Loucy (cell line): Measurements from ENCODE around the gene VSTM2L.

Source experiments
- H2AFZ ChIP-seq: fragments of 200-600 bp; sonication (generic); 2 replicates; pipeline ENCODE4 v1.6.0; 2016; ENCODE audit warnings: antibody characterized with exemption, mild to moderate bottlenecking, low read length, moderate library complexity
- H3F3A ChIP-seq: fragments of 200-600 bp; 2 replicates; pipeline ENCODE4 v1.6.0; 2016; ENCODE audit warnings: antibody characterized with exemption, low read depth, mild to moderate bottlenecking
- H3K27me3 ChIP-seq: fragments of 200-600 bp; sonication (generic); 2 replicates; pipeline ENCODE4 v1.6.1; 2014; ENCODE audit warnings: low read length, mild to moderate bottlenecking; ENCODE audit not compliant: insufficient read depth, poor library complexity, severe bottlenecking
- H3K36me3 ChIP-seq: fragments of 200-600 bp; sonication (generic); 2 replicates; pipeline ENCODE4 v1.6.1; 2016; ENCODE audit warnings: low read length; ENCODE audit not compliant: insufficient read depth
- H3K4me1 ChIP-seq: fragments of 200-600 bp; sonication (generic); 2 replicates; pipeline ENCODE4 v1.5.1; 2014; ENCODE audit warnings: low read length, mild to moderate bottlenecking; ENCODE audit not compliant: insufficient read depth, poor library complexity, severe bottlenecking
- H3K4me2 ChIP-seq: fragments of 200-600 bp; sonication (generic); 2 replicates; pipeline ENCODE4 v1.6.0; 2014; ENCODE audit warnings: antibody characterized with exemption, low read length, low read depth, mild to moderate bottlenecking; ENCODE audit not compliant: poor library complexity, severe bottlenecking
- H3K4me3 ChIP-seq: fragments of 200-600 bp; sonication (generic); 2 replicates; pipeline ENCODE4 v1.5.1; 2014; ENCODE audit warnings: low read length, mild to moderate bottlenecking, mixed read lengths; ENCODE audit not compliant: poor library complexity, severe bottlenecking
- H3K79me2 ChIP-seq: fragments of 200-600 bp; sonication (generic); 2 replicates; pipeline ENCODE4 v1.6.1; 2014; ENCODE audit warnings: low read length; ENCODE audit not compliant: insufficient read depth
- H3K9ac ChIP-seq: fragments of 200-600 bp; sonication (generic); 2 replicates; pipeline ENCODE4 v1.6.0; 2014; ENCODE audit warnings: mild to moderate bottlenecking, low read depth, low read length, moderate library complexity; ENCODE audit not compliant: poor library complexity, severe bottlenecking
- H3K9me2 ChIP-seq: fragments of 200-600 bp; sonication (generic); replicated peaks from 2 replicates; pipeline ENCODE4 v1.6.1; 2016; ENCODE audit warnings: low read depth, low read length, mixed read lengths
- H3K9me3 ChIP-seq: fragments of 200-600 bp; sonication (generic); 2 replicates; pipeline ENCODE4 v1.6.1; 2014; ENCODE audit warnings: mild to moderate bottlenecking, antibody characterized with exemption, low read length, low read depth; ENCODE audit not compliant: insufficient read depth
- H4K20me1 ChIP-seq: fragments of 200-600 bp; sonication (generic); 2 replicates; pipeline ENCODE4 v1.6.0; 2014; ENCODE audit warnings: antibody characterized with exemption, low read length, mild to moderate bottlenecking; ENCODE audit not compliant: insufficient read depth, poor library complexity, severe bottlenecking
- EZH2phosphoT487 ChIP-seq: fragments of 200-600 bp; IDR thresholded peaks from 2 replicates; pipeline ENCODE4 v1.6.1; 2018; ENCODE audit warnings: antibody characterized with exemption, mild to moderate bottlenecking, moderate library complexity, borderline replicate concordance
- TF ChIP-seq, protein P1 (sequence below): fragments of 200-600 bp; sonication (generic); conservative IDR thresholded peaks from 2 replicates; pipeline ENCODE4 v1.5.1; 2014; ENCODE audit warnings: mild to moderate bottlenecking, antibody characterized with exemption, low read length

VSTM2L gene

GRCh38 chr20:37954626-37955025 is 51.7 kb downstream of the VSTM2L start:
- Histone ChIP-seq H3K9me3 (no peaks in the 10 kb centered on the region), H3K27me3 (no peaks in the 10 kb centered on the region), H3K4me1 (no peaks in the 10 kb centered on the region), H3K9ac (no peak overlapping the region), H4K20me1 (no peaks in the 10 kb centered on the region), H3K36me3 (no peaks in the 10 kb centered on the region), H3K4me3 (no peak overlapping the region), H3K4me2 (no peak overlapping the region), H3K79me2 (no peaks in the 10 kb centered on the region), H3F3A (no peaks in the 10 kb centered on the region), H3K9me2 (no peaks in the 10 kb centered on the region), H2AFZ (no peak overlapping the region)
- TF ChIP-seq, protein P1, sequence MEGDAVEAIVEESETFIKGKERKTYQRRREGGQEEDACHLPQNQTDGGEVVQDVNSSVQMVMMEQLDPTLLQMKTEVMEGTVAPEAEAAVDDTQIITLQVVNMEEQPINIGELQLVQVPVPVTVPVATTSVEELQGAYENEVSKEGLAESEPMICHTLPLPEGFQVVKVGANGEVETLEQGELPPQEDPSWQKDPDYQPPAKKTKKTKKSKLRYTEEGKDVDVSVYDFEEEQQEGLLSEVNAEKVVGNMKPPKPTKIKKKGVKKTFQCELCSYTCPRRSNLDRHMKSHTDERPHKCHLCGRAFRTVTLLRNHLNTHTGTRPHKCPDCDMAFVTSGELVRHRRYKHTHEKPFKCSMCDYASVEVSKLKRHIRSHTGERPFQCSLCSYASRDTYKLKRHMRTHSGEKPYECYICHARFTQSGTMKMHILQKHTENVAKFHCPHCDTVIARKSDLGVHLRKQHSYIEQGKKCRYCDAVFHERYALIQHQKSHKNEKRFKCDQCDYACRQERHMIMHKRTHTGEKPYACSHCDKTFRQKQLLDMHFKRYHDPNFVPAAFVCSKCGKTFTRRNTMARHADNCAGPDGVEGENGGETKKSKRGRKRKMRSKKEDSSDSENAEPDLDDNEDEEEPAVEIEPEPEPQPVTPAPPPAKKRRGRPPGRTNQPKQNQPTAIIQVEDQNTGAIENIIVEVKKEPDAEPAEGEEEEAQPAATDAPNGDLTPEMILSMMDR = no peak
- no peak for TF ChIP-seq EZH2phosphoT487

- Histone ChIP-seq H3K4me1 (no peaks in the 10 kb centered on the region), H3K79me2 (no peaks in the 10 kb centered on the region), H3F3A (no peaks in the 10 kb centered on the region), H3K9ac (no peak overlapping the region), H3K9me2 (no peaks in the 10 kb centered on the region), H3K27me3 (no peaks in the 10 kb centered on the region), H3K36me3 (no peaks in the 10 kb centered on the region), H2AFZ (no peak overlapping the region), H3K4me3 (no peak overlapping the region), H4K20me1 (no peaks in the 10 kb centered on the region), H3K9me3 (no peaks in the 10 kb centered on the region), H3K4me2 (no peak overlapping the region)
- TF ChIP-seq, protein P1 = no peak
- TF ChIP-seq EZH2phosphoT487 = no peak
Observed at GRCh38 chr20:37955511-37955910, 52.6 kb downstream of the VSTM2L start.

DNA sequence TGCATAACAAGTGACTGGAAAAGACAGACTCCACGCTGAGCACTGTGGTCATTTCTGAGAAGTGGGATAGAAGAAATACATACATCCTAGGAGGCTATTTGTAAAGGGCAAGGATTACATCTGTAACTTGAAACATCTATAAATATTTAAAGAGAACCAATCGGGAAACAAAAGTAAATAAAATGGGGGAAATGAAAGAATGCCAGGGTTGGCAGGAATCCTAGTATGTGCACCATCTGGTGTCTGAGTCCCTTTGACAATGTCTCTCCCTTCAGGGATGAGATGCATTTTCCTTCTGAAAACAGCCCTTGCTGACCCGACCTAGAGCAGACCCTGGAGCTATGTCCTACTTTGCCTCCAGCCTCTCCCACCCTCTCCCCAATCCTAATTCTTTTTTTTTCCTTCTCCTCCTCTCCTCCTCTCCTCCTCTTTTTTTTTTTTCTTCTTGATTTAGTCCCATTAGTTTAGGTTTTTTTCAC is 53.2 kb downstream of the VSTM2L start:
- Histone ChIP-seq H3K4me2 (no peak overlapping the region), H4K20me1 (no peaks in the 10 kb centered on the region), H3K4me3 (no peak overlapping the region), H3K79me2 (no peaks in the 10 kb centered on the region), H3K27me3 (no peaks in the 10 kb centered on the region), H3K9me2 (no peaks in the 10 kb centered on the region), H3K4me1 (no peaks in the 10 kb centered on the region), H3F3A (no peaks in the 10 kb centered on the region), H2AFZ (no peak overlapping the region), H3K9me3 (no peaks in the 10 kb centered on the region), H3K9ac (no peak overlapping the region), H3K36me3 (no peaks in the 10 kb centered on the region)
- TF ChIP-seq, protein P1 = no peak
- TF ChIP-seq EZH2phosphoT487 = no peak
